Neuronal stem cell (in vitro differentiated cells): ENCODE data around the gene EGLN1.

Source experiments
- DNase-seq: peaks from one replicate; pipeline ENCODE4 v3.0.0-alpha.2; 2013; ENCODE audit warnings: low spot score
- H2AFZ ChIP-seq: one replicate; pipeline ENCODE4 v1.6.1; 2013; ENCODE audit warnings: mild to moderate bottlenecking, low read length, inconsistent platforms
- H2AK5ac ChIP-seq: 2 replicates; pipeline ENCODE4 v1.6.1; 2013; ENCODE audit warnings: low read depth, mild to moderate bottlenecking, inconsistent platforms, low read length, moderate library complexity, mixed read lengths
- H2BK120ac ChIP-seq: 2 replicates; pipeline ENCODE4 v1.6.1; 2013; ENCODE audit warnings: low read depth, mild to moderate bottlenecking, inconsistent platforms, low read length, moderate library complexity, mixed read lengths
- H2BK12ac ChIP-seq: one replicate; pipeline ENCODE4 v1.6.1; 2013; ENCODE audit warnings: low read length, inconsistent platforms
- H2BK15ac ChIP-seq: 2 replicates; pipeline ENCODE4 v1.6.1; 2013; ENCODE audit warnings: mild to moderate bottlenecking, low read length, inconsistent platforms, mixed read lengths
- H2BK5ac ChIP-seq: one replicate; pipeline ENCODE4 v1.6.1; 2013; ENCODE audit warnings: inconsistent platforms, mild to moderate bottlenecking, low read length, moderate library complexity
- H3K14ac ChIP-seq: one replicate; pipeline ENCODE4 v1.6.1; 2013; ENCODE audit warnings: low read length, inconsistent platforms
- H3K18ac ChIP-seq: 2 replicates; pipeline ENCODE4 v1.6.1; 2013; ENCODE audit warnings: low read length, inconsistent platforms
- H3K23ac ChIP-seq: 2 replicates; pipeline ENCODE4 v1.6.1; 2013; ENCODE audit warnings: low read depth, mild to moderate bottlenecking, mixed read lengths, low read length, inconsistent platforms; ENCODE audit not compliant: poor library complexity
- H3K27ac ChIP-seq: replicated peaks from 3 replicates; pipeline ENCODE4 v1.5.1; 2013; ENCODE audit warnings: low read length, inconsistent platforms
- H3K27me3 ChIP-seq, 3 experiments: 2 replicates each; pipeline ENCODE4 v1.6.1; 2013; ENCODE audit warnings: low read length in 3 of 3, mild to moderate bottlenecking in 2 of 3, inconsistent platforms in 1 of 3, low read depth in 1 of 3, mixed read lengths in 1 of 3, moderate library complexity in 1 of 3; ENCODE audit not compliant: control insufficient read depth in 3 of 3, insufficient read depth in 3 of 3
- H3K36me3 ChIP-seq, 2 donors: replicated peaks in 1 of 2; 2 replicates each; pipeline ENCODE4 v1.6.1; 2013; ENCODE audit warnings: low read length in 2 of 2; ENCODE audit not compliant: control insufficient read depth in 2 of 2, insufficient read depth in 2 of 2
- H3K4ac ChIP-seq: 2 replicates; pipeline ENCODE4 v1.6.1; 2013; ENCODE audit warnings: inconsistent platforms, mild to moderate bottlenecking, low read length, moderate library complexity
- H3K4me1 ChIP-seq, 2 donors: 1 replicate in 1 of 2; 2 replicates in 1 of 2; pipeline ENCODE4 v1.6.1; 2013; ENCODE audit warnings: low read length in 2 of 2, low read depth in 1 of 2; ENCODE audit not compliant: control insufficient read depth in 2 of 2, insufficient read depth in 1 of 2
- H3K4me2 ChIP-seq: one replicate; pipeline ENCODE4 v1.6.1; 2013; ENCODE audit warnings: mild to moderate bottlenecking, low read length, inconsistent platforms; ENCODE audit not compliant: insufficient read depth, poor library complexity, severe bottlenecking
- H3K4me3 ChIP-seq, 2 donors: 2 replicates each; pipeline ENCODE4 v1.5.1; 2013; ENCODE audit warnings: low read length in 2 of 2, mild to moderate bottlenecking in 2 of 2, inconsistent platforms in 1 of 2, moderate library complexity in 1 of 2
- H3K79me1 ChIP-seq: one replicate; pipeline ENCODE4 v1.6.1; 2013; ENCODE audit warnings: low read depth, mild to moderate bottlenecking, inconsistent platforms, low read length, moderate library complexity
- H3K9ac ChIP-seq: one replicate; pipeline ENCODE4 v1.6.1; 2013; ENCODE audit warnings: mild to moderate bottlenecking, low read depth, low read length, inconsistent platforms; ENCODE audit not compliant: poor library complexity
- H3K9me3 ChIP-seq, 2 donors: replicated peaks in 1 of 2; 2 replicates each; pipeline versions ENCODE3 to v1.6.1; 2013; ENCODE audit warnings: low read length in 2 of 2, mild to moderate bottlenecking in 2 of 2, inconsistent platforms in 1 of 2, low read depth in 1 of 2, mixed read lengths in 1 of 2, moderate library complexity in 1 of 2; ENCODE audit not compliant: control insufficient read depth in 2 of 2, insufficient read depth in 1 of 2
- H4K8ac ChIP-seq: one replicate; pipeline ENCODE4 v1.6.1; 2013; ENCODE audit warnings: low read depth, mild to moderate bottlenecking, inconsistent platforms, low read length, moderate library complexity
- H4K91ac ChIP-seq: one replicate; pipeline ENCODE4 v1.6.1; 2013; ENCODE audit warnings: low read length, low read depth, mild to moderate bottlenecking, inconsistent platforms; ENCODE audit not compliant: poor library complexity
- WGBS, 2 donors: extraction: QIAGEN DNeasy Blood & Tissue Kit; methylation state at CpG; one replicate each; pipeline ENCODE4 v1.1.7; 2013; ENCODE audit warnings: missing lambda C conversion rate in 2 of 2, mixed read lengths in 1 of 2; ENCODE audit not compliant: insufficient read length in 2 of 2, insufficient replicate concordance in 1 of 2; ENCODE audit errors: extremely low coverage in 2 of 2; 5-methylcytosine and 5-hydroxymethylcytosine counted together

Gene EGLN1

GRCh38 chr1:231337043-231337471, 85.0 kb downstream of the EGLN1 start:
- H4K8ac ChIP-seq: no peak overlapping the region
- H3K4me2 ChIP-seq: peak overlapping the region; percentile 91
- H2BK12ac ChIP-seq: no peak overlapping the region
- no peaks in the 10 kb centered on the region for H3K9me3 ChIP-seq
- H2BK5ac ChIP-seq: peak overlapping the region; percentile 48
- H3K4me1 ChIP-seq: peaks cover 21 to 23% of the 10 kb centered on the region in 2 donors
- no peak overlapping the region for H3K27ac ChIP-seq
- no peak overlapping the region for H3K18ac ChIP-seq
- no peaks in the 10 kb centered on the region for H3K27me3 ChIP-seq
- peak overlapping the region; percentile 46 for H3K23ac ChIP-seq
- peak overlapping the region; percentile 74 for H2BK120ac ChIP-seq
- peak overlapping the region; percentile 94 to 98 for H3K4me3 ChIP-seq
- H3K9ac ChIP-seq: peak overlapping the region; percentile 93
- no peak overlapping the region for H4K91ac ChIP-seq
- peak overlapping the region; percentile 87 for H2AK5ac ChIP-seq
- no peak overlapping the region for H2BK15ac ChIP-seq
- DNase-seq: no peak
- peaks cover 8 to 37% of the 10 kb centered on the region in 2 donors for H3K36me3 ChIP-seq
- no CpG with 5 or more reads among the region's 32 CpGs for WGBS, 2 donors
- H3K79me1 ChIP-seq: peaks cover 12% of the 10 kb centered on the region
- H2AFZ ChIP-seq: peak overlapping the region; percentile 95
- H3K14ac ChIP-seq: no peak overlapping the region
- H3K4ac ChIP-seq: no peak overlapping the region

GRCh38 chr1:231335663-231336602, 86.2 kb downstream of the EGLN1 start:
- Histone ChIP-seq H2AK5ac (no peak overlapping the region), H3K79me1 (peaks cover 10% of the 10 kb centered on the region), H3K4me1 (peaks cover 21 to 23% of the 10 kb centered on the region in 2 donors), H2BK15ac (no peak overlapping the region), H3K4ac (no peak overlapping the region), H3K9me3 (no peaks in the 10 kb centered on the region), H3K9ac (no peak overlapping the region), H2BK12ac (no peak overlapping the region), H3K27me3 (no peaks in the 10 kb centered on the region), H4K91ac (no peak overlapping the region), H3K14ac (no peak overlapping the region), H3K27ac (no peak overlapping the region), H4K8ac (no peak overlapping the region), H2AFZ (no peak overlapping the region), H3K23ac (no peak overlapping the region), H2BK120ac (no peak overlapping the region), H2BK5ac (no peak overlapping the region), H3K4me2 (peak overlapping the region; percentile 37), H3K4me3 (peak overlapping the region in 1 of 2 donors; percentile 98), H3K18ac (no peak overlapping the region), H3K36me3 (peaks cover 5 to 25% of the 10 kb centered on the region in 2 donors)
- DNase-seq: no peak
- WGBS, 2 donors: no CpG with 5 or more reads among the region's 21 CpGs

GRCh38 chr1:231334952-231335351, 87.1 kb downstream of the EGLN1 start:
- no CpG with 5 or more reads among the region's 6 CpGs for WGBS, 2 donors

GRCh38 chr1:231334079-231334666, 87.9 kb downstream of the EGLN1 start:
- Histone ChIP-seq H2BK12ac (no peak overlapping the region), H3K18ac (no peak overlapping the region), H3K9me3 (no peaks in the 10 kb centered on the region), H2AK5ac (no peak overlapping the region), H3K4me2 (no peak overlapping the region), H4K8ac (no peak overlapping the region), H3K4me1 (peaks cover 17% of the 10 kb centered on the region in 2 donors), H3K79me1 (peaks cover 5% of the 10 kb centered on the region), H3K36me3 (peaks cover 0 to 17% of the 10 kb centered on the region in 2 donors), H3K14ac (no peak overlapping the region), H2AFZ (no peak overlapping the region), H3K9ac (no peak overlapping the region), H3K4me3 (no peak overlapping the region), H3K27ac (no peak overlapping the region), H3K4ac (no peak overlapping the region), H2BK5ac (no peak overlapping the region), H3K27me3 (no peaks in the 10 kb centered on the region), H3K23ac (no peak overlapping the region), H2BK120ac (no peak overlapping the region), H2BK15ac (no peak overlapping the region), H4K91ac (no peak overlapping the region)
- WGBS, 2 donors: no CpG with 5 or more reads among the region's 1 CpG
- DNase-seq: no peak

More at GRCh38 chr1:231334952-231335351, 87.1 kb downstream of the EGLN1 start:
- peaks cover 21 to 23% of the 10 kb centered on the region in 2 donors for H3K4me1 ChIP-seq
- no peak overlapping the region for H2BK120ac ChIP-seq
- no peak overlapping the region for H3K4me3 ChIP-seq
- no peak overlapping the region for H2BK15ac ChIP-seq
- H2BK12ac ChIP-seq: no peak overlapping the region
- H2AFZ ChIP-seq: no peak overlapping the region
- no peaks in the 10 kb centered on the region for H3K27me3 ChIP-seq
- H3K9me3 ChIP-seq: no peaks in the 10 kb centered on the region
- no peak overlapping the region for H3K27ac ChIP-seq
- H3K18ac ChIP-seq: no peak overlapping the region
- H3K23ac ChIP-seq: no peak overlapping the region
- no peak overlapping the region for H3K9ac ChIP-seq
- no peak overlapping the region for H3K4me2 ChIP-seq
- no peak overlapping the region for H2BK5ac ChIP-seq
- no peak overlapping the region for H4K91ac ChIP-seq
- no peak overlapping the region for H4K8ac ChIP-seq
- peaks cover 3 to 19% of the 10 kb centered on the region in 2 donors for H3K36me3 ChIP-seq
- no peak overlapping the region for H3K14ac ChIP-seq
- H3K4ac ChIP-seq: no peak overlapping the region
- no peak overlapping the region for H2AK5ac ChIP-seq
- DNase-seq: no peak
- H3K79me1 ChIP-seq: peaks cover 10% of the 10 kb centered on the region
